NCI-H345 (cell line): ENCODE data around the gene NEB.
"Not testable (repeated sequence)": the region's sequence is repeated elsewhere in the genome, so short reads cannot be mapped to it uniquely, and the experiment has no call there.

ENCODE experiments used
- DNase-seq: peaks from one replicate; lab custom pipeline; 2025; lab: John Stamatoyannopoulos, UW

The NEB gene

GRCh38 chr2:151609705-151610104 is 124.6 kb downstream of the NEB start:
- no peak for DNase-seq

- DNase-seq: not testable (repeated sequence)
Measured at GRCh38 chr2:151607459-151608424, 126.5 kb downstream of the NEB start.

GRCh38 chr2:151603530-151603929 is 130.7 kb downstream of the NEB start:
- not testable (repeated sequence) for DNase-seq

DNA sequence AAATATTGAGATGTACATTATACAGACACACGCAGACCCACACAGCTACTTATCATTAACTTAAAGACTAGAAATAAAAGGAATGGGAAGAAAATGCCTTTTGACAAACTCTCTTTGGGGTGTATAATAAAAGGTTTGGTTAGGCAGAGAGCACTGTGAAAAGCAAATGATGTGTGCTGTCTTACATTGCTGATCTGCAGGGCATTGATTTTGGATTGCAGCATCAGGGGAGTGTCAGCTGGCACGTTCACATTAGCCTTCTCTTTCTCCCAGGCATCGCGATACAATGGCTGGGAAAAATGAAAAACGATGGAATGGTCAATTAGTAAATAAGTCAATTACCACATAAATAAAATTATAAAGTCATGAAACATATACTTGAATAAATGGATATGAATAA is 131.9 kb downstream of the NEB start:
- DNase-seq: not testable (repeated sequence)

DNA sequence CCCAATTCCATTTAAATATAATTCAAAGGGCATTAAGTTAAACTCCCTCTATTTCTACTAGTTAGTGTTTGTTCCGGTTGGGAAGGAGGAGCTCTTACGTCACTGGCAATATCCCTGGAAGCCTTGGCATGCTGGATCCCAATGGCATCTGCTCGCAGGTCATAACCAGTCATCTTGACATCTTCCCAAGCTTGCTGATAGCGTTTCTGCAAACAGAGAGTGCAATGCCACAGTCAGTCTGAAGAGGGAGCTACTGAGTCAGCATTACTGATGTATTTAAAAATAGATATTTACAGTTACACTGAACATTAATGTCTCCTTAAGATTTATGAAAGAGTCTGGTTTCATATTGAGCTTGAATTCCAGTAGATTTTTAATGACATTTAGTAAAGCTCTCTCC is 132.5 kb downstream of the NEB start:
- not testable (repeated sequence) for DNase-seq

- not testable (repeated sequence) for DNase-seq
Measured at GRCh38 chr2:151596903-151597608, 137.2 kb downstream of the NEB start.

DNA sequence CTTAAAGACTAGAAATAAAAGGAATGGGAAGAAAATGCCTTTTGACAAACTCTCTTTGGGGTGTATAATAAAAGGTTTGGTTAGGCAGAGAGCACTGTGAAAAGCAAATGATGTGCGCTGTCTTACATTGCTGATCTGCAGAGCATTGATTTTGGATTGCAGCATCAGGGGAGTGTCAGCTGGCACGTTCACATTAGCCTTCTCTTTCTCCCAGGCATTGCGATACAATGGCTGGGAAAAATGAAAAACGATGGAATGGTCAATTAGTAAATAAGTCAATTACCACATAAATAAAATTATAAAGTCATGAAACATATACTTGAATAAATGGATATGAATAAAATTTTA is 142.4 kb downstream of the NEB start:
- not testable (repeated sequence) for DNase-seq

DNA sequence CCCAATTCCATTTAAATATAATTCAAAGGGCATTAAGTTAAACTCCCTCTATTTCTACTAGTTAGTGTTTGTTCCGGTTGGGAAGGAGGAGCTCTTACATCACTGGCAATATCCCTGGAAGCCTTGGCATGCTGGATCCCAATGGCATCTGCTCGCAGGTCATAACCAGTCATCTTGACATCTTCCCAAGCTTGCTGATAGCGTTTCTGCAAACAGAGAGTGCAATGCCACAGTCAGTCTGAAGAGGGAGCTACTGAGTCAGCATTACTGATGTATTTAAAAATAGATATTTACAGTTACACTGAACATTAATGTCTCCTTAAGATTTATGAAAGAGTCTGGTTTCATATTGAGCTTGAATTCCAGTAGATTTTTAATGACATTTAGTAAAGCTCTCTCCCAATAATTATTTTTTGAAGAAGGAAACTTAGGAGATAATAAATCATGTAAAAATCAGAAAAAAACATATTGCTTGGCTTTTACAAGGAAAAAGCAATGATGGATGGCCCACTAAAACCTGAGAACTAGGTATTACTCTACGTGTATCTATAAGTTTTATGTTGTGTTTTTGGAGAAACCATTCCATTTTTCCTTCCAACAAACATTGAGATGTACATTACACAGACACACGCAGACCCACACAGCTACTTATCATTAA is 142.9 kb downstream of the NEB start:
- DNase-seq: not testable (repeated sequence)

DNA sequence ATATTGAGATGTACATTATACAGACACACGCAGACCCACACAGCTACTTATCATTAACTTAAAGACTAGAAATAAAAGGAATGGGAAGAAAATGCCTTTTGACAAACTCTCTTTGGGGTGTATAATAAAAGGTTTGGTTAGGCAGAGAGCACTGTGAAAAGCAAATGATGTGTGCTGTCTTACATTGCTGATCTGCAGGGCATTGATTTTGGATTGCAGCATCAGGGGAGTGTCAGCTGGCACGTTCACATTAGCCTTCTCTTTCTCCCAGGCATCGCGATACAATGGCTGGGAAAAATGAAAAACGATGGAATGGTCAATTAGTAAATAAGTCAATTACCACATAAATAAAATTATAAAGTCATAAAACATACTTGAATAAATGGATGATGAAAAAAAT is 153.0 kb downstream of the NEB start:
- DNase-seq: not testable (repeated sequence)

- DNase-seq: not testable (repeated sequence)
Measured at GRCh38 chr2:151580697-151581096, 153.6 kb downstream of the NEB start.

GRCh38 chr2:151577116-151577515 is 157.2 kb downstream of the NEB start:
- DNase-seq: no peak

- DNase-seq: peak; percentile 88
Measured at GRCh38 chr2:151576080-151576479, 158.2 kb downstream of the NEB start.

DNA sequence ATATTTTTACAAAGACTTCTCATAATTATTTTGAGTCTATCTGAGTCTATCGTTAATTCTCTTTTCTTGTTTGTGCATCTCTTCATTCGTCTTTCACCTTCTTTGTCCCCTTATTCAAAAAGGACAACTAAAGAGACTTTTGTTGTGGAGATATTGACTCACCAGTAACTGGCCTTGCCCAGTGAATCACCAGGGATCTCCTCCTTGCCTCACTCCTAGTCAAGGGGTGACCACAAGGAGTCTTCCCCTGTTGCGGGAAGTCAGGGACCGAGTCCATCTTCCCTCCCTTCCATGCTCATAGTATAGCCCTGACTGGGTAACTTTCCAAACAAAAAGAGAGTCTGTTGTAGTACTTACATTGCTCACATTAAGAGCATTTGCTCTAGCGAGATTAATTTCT is 158.9 kb downstream of the NEB start:
- no peak for DNase-seq

DNA sequence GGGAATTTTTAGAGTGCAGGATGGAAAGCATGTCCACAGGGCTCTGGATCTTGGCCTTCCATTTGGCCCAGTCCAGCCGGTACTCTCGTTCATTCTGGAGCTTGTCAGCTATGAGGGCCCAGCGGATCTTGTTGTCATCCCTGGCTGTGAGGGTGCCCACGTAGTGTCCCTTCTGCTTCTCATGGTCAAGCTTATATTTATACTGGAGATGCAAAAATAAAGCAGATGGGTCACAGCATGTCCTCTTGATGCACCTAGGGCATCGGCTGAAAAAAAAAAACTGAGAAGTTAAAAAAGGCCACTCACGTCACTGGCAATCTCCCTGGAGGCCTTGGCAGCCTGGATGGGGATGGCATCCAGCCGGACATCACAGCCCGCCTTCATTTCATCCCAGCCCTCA is 164.1 kb downstream of the NEB start:
- no peak for DNase-seq

GRCh38 chr2:151569167-151569566 is 165.1 kb downstream of the NEB start:
- DNase-seq: no peak

DNA sequence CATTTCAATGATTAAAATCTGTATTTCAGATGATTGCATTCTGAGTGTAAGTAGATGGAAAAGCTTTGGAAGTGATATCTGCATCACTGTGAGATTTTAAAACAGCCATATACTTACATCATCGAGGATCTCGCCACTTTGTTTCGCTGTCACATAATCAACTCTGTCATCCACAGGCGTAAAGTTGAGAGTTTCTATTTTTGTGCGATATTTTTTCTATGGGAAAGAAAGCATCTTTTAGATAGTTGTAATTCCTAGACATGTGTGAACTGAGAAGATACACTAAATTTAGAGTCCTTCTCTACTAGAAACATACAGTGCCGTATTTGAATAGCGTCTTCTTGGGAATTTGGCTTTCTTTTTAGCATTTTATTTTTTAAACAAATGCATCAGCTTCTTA is 165.8 kb downstream of the NEB start:
- no peak for DNase-seq

DNA sequence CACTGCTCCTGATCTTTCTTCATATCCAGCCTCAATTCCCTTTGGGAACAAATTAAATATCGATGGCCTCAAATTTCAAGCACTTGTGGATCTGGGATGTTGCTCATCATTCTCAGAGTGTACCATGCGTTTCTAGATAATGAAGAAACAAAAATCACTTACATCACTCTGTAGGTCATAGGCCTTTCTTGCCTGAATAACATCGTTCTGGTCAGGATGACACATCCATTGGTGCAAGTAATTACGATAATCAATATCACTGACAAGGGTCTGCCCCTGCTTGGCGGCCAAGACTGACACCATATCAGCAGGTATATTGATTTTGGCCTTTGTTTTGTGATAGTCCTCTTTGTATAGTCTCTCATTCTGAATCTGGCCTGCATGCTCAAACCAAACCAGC is 167.3 kb downstream of the NEB start:
- DNase-seq: no peak

- DNase-seq: no peak
Measured at GRCh38 chr2:151562398-151562797, 171.9 kb downstream of the NEB start.

- no peak for DNase-seq
Measured at GRCh38 chr2:151560289-151560688, 174.0 kb downstream of the NEB start.

DNA sequence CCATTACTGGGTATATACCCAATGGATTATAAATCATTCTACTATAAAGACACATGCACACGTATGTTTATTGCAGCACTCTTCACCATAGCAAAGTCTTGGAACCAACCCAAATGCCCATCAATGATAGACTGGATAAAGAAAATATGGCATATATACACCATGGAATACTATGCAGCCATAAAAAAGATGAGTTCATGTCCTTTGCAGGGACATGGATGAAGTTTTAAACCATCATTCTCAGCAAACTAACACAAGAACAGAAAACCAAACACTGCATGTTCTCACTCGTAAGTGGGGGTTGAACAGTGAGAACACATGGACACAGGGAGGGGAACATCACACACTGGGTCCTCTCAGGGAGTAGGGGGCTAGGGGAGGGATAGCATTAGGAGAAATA is 174.8 kb downstream of the NEB start:
- DNase-seq: not testable (repeated sequence)

GRCh38 chr2:151557883-151558282 is 176.4 kb downstream of the NEB start:
- DNase-seq: not testable (repeated sequence)

DNA sequence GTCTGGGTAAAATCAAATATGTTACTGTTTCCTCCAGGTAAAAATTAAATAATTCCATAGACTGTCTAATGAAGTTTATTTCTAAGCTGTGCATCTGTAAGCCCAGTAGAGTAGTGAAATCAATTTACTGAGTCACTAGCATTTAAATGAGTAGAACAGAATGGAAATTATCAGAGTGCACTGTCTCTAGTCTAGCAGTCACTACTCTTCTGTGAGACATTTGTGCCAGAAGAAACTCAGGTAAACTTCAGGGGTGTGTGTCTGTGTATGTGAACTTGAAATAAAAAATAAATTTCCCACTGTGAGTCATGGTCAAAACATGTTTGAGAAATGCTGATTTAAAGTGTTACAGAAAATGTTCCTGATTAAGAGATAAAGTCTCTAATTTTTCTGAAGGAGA is 178.2 kb downstream of the NEB start:
- no peak for DNase-seq

DNA sequence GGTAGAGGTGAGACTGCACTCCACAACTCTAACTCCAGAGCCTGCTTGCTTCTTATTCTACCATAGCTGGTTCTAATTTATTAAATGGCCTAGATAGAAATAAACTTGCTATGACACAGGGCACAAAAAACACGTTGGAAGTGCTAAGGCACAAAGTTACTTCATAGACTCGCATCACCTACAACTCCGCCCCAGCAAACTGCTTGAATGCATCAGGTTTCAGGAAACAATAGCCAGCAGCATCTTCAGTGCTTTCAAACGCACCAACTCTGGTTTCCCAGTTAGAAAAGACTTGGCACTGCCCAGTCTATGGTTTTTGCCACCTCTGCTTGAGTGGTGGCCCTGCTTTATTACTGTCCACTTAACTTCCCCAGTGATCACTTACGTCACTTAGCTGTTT is 182.0 kb downstream of the NEB start:
- no peak for DNase-seq
